ENCODE results near the gene NFU1. TPM values are rescaled to one million over a fixed set of nuclear protein-coding genes. Genes with fewer than 3 reads are reported as not detected.

The NFU1 gene
- total RNA-seq, 6 experiments from 2014 or later: 12.7 to 26.1 (median 23.5) TPM

GRCh38 chr2:69464575-69464974, 27.3 kb upstream of the NFU1 start:
- Histone ChIP-seq H3K36me3 (no peaks in the 10 kb centered on the region), H3K27me3 (no peaks in the 10 kb centered on the region), H3K4me3 (no peak overlapping the region), H3K9me3 (no peaks in the 10 kb centered on the region), H3K4me1 (no peaks in the 10 kb centered on the region), H3K27ac (no peak overlapping the region)
- no peak for TF ChIP-seq POLR2A (IDR thresholded peaks at IDR 0.05)
- TF ChIP-seq CTCF (IDR thresholded peaks at IDR 0.05): no peak
- intact Hi-C loops (cut with DNase I): no loop called here
- 92% methylated on average over 3 of the region's 3 CpGs for WGBS (ENCODE audit: insufficient coverage, low coverage, low lambda C conversion rate, missing lambda C conversion rate)
- ATAC-seq (peak in 2 of 4 donors; percentile 14 to 26), DNase-seq (no peak)

DNA sequence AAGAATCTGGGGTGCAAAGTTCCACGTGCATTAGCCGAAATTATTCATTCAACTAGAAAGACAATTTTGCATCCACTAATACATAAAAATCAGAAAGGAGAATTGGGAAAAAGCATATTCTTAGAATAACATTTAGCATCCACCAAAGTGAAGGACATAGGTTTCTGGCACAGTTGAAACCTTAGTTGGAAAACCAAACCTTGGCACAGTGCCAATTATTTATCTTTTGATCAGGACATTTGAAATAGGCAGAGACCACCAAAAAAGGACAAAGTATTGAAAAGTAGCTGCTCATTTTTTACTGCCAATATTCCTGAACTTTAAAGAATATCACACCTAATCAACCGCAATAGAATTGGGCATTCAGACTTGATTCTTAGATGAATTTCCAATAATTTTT, 25.5 kb upstream of the NFU1 start:
- H3K27me3 ChIP-seq: no peaks in the 10 kb centered on the region
- no peaks in the 10 kb centered on the region for H3K36me3 ChIP-seq
- no peak for TF ChIP-seq POLR2A (IDR thresholded peaks at IDR 0.05)
- TF ChIP-seq CTCF (IDR thresholded peaks at IDR 0.05): no peak
- DNase-seq (no peak), ATAC-seq (no peak)
- intact Hi-C loops (cut with DNase I): no loop called here
- no peak overlapping the region for H3K4me3 ChIP-seq
- no peak overlapping the region for H3K27ac ChIP-seq
- no peaks in the 10 kb centered on the region for H3K9me3 ChIP-seq
- 96% methylated on average over 3 of the region's 3 CpGs for WGBS (ENCODE audit: insufficient coverage, low coverage, low lambda C conversion rate, missing lambda C conversion rate)
- H3K4me1 ChIP-seq: no peaks in the 10 kb centered on the region

- H3K4me1 ChIP-seq: no peaks in the 10 kb centered on the region
- DNase-seq: no peak
- ATAC-seq: no peak
- H3K27me3 ChIP-seq: no peaks in the 10 kb centered on the region
- WGBS (ENCODE audit: insufficient coverage, low coverage, low lambda C conversion rate, missing lambda C conversion rate): 98% methylated on average over 4 of the region's 6 CpGs
- H3K4me3 ChIP-seq: no peak overlapping the region
- H3K27ac ChIP-seq: no peak overlapping the region
- no peaks in the 10 kb centered on the region for H3K9me3 ChIP-seq
- TF ChIP-seq CTCF (IDR thresholded peaks at IDR 0.05): no peak
- TF ChIP-seq POLR2A (IDR thresholded peaks at IDR 0.05): no peak
- H3K36me3 ChIP-seq: no peaks in the 10 kb centered on the region
- intact Hi-C loops (cut with DNase I): no loop called here
Observed at GRCh38 chr2:69461404-69461803, 24.2 kb upstream of the NFU1 start.

GRCh38 chr2:69459936-69460335, 22.7 kb upstream of the NFU1 start:
- no peak for TF ChIP-seq CTCF (IDR thresholded peaks at IDR 0.05)
- DNase-seq (no peak), ATAC-seq (no peak)
- no peaks in the 10 kb centered on the region for H3K27me3 ChIP-seq
- H3K4me3 ChIP-seq: no peak overlapping the region
- no peaks in the 10 kb centered on the region for H3K4me1 ChIP-seq
- H3K9me3 ChIP-seq: no peaks in the 10 kb centered on the region
- intact Hi-C loops (cut with DNase I): no loop called here
- H3K27ac ChIP-seq: no peak overlapping the region
- WGBS (ENCODE audit: insufficient coverage, low coverage, low lambda C conversion rate, missing lambda C conversion rate): 82% methylated on average over 4 of the region's 4 CpGs
- no peaks in the 10 kb centered on the region for H3K36me3 ChIP-seq

GRCh38 chr2:69456950-69457445, 19.8 kb upstream of the NFU1 start:
- ATAC-seq: no peak
- Histone ChIP-seq H3K9me3 (no peaks in the 10 kb centered on the region), H3K4me3 (no peak overlapping the region), H3K36me3 (no peaks in the 10 kb centered on the region), H3K27me3 (no peaks in the 10 kb centered on the region), H3K27ac (no peak overlapping the region), H3K4me1 (no peaks in the 10 kb centered on the region)
- DNase-seq: no peak
- no peak for TF ChIP-seq CTCF (IDR thresholded peaks at IDR 0.05)
- TF ChIP-seq POLR2A (IDR thresholded peaks at IDR 0.05): no peak
- intact Hi-C loops (cut with DNase I): no loop called here

Measured in right lobe of liver (tissue), 6 donors.